HL-60/S4 treated with retinoic acid at 250 ng/mL for 4 days and 3 days (cell line): ENCODE data around the gene KSR2.

Experiments used
- in situ Hi-C: fragments of 300-500 bp; cut with MboI; formaldehyde crosslinking; loops from 2 replicates; pipeline ENCODE4 v1.7.0; 2022; ENCODE audit warnings: low sequenced_read_pairs

Gene KSR2

DNA sequence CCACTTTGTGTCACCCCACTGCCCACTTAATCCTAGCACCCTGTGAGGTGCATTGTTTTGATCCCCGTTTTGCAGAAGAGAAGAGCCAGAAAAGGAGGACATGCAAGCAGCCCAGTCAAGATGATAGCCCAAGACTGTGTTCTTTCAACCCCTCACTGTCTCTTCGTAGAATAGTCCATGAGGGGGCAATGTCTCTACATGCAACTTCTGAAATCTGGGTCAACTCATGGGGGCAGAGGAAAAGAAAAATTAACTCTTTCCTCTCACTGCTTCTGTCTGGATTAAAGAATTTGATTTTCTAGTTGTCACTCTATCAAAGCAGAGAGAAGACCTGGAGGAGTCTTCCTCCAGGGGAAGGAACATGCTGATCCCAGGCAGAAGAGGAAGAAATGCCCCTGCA is 377.8 kb downstream of the KSR2 start:
- in situ Hi-C loops = no loop called here

DNA sequence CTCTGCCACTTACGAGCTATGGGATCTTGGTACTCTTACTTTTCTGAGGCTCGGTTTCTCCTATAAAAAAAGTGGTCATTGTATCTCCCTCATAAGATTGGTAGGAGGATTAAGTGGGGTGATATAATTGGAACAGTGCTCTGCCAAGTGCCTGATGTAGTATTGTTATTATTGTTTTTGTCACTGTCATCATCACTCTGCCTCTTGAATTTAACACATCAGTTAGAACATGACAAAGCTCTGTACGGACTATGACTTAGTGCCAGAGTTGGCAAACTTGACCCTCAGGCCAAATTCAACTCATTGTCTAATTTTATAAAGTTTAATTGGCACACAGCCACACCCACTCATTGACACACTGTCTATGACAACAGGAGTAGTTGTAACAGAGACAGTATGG is 378.4 kb downstream of the KSR2 start:
- in situ Hi-C loops = no loop called here

DNA sequence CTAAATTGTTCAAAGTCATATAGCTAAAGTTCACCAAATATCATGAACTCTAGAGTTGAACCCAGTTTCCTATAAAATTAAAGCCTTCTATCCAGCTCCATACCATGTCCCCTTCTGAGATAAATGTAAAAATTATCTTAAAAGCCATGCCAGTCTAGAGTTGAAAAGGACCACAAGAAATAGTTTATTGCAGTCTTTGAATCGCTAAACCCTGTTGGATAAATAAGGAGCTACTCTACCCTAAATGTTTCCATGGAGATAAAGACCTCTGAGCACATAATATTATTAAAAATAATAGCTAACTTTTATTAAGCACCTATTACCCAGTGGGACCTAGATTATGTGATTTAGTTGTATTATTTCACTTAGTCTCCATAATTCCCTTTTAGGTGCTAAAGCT is 379.8 kb downstream of the KSR2 start:
- in situ Hi-C loops = no loop called here

DNA sequence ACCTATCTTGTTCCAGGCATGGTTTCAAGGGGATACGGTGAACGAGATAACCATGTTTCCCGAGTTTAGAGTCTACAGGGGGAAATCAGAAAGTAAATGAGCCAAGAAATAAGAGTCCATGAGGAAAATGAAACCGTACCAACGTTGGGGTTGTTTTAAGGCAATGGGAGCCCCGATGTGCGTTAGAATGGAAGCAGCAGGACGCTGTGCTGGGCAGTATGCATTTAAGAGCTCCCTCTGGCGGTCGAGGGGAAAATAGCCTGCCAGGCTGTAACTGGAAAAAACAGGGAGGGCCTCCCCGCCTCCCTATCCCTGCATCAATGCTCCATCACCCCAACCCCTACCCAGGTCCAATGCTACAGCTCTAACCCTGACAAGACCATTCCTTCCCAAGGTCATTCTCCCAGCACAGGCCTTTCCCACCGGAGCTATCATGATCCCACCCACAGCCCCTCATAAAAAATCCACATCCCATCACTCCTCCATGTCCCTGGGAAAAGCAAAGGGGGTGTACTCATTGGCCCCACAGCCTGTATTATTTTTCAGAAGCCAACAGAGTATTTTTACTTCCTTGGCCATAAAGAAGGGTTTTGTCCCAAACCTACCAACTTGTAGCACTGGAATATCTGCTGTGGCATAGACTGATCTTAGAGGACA is 381.0 kb downstream of the KSR2 start:
- in situ Hi-C loops = no loop called here

DNA sequence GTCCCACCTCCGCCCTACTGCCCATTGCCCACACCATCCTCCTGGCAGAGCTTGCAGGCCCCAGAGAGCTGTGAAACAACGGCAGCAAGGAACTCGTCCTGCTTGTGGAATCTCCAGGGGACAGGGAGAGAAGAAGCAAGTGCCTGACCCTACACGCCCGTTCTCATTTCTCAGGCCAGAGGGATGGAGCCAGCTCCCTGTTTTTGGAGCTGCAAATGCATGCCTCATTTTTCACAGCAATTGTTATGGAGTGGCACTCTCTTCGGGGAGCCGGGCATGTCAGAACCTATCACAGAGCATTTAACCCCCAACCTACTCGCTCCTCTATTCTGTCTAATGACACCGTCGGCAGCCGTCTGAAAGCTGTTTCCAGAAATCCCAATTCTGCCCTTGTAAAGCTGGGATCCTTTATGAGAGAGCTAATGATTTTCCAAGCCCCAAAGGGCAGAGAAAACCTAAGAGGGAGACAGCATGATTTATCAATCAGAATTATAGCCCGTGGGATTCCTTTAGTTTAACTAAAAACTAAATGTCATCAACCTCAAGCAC is 385.0 kb downstream of the KSR2 start:
- in situ Hi-C loops = no loop called here

DNA sequence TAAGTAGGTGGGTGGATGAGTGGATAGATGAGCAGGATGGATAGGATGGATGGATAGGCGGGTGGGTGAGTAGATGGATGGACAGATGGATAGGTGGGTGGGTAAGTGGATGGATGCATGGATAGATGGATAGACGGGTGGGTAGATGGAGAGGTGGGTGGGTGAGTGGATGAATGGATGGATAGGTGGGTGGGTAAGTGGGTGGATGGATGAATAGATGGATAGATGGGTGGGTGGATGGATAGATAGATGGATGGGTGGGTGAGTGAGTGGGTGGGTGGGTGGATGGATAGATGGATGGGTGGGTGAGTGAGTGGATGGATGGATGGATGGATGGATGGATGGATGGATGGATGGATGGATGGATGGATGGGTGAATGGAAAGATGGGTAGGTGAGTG is 385.7 kb downstream of the KSR2 start:
- in situ Hi-C loops = no loop called here

DNA sequence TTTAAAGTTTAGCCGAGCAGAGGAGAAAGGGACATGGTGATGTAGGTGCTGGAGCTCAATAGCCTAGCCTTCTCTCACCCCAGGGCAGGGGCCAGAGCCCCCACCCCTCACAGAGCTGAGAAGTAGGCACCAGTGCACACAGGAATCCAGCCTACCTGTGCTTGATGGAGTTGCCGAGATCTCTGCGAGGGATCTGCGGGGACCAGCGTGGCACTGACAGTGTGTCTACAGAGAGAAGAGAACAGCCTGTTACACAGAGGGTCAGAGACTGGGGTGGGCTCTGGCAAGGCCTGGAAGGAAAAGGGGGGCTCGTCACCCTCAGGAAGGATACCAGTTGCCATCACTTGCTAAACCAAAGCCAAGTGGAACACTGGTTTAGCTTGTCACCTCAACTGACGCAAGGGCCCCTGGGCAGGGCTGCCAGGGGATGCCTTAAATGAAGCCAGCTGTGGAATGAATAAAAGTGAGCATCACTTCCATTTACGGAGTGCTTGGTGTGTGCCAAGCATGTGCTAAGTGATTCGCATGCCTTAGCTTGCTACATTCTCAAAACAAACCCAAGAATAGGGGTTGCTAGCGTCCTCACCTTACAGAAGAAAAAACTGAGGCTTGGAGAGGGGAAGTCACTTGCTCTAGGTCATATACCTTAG is 386.5 kb downstream of the KSR2 start:
- in situ Hi-C loops = no loop called here

DNA sequence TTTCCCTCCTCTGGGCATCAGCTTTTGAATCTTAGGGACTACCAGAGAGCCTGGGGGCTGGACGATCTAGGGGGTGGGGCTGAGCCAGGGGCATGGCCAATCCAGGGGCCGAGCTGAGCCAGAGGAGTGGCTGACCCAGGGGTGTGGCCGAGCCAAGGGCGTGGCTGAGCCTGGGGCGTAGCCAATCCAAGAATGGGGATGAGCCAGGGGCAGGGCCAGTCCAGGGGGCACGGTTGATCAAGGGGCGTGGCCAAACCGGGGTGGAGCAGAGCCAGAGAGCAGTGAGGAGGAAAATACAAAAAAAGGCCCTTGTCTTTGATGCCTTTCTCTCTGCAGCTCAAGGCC is 388.1 kb downstream of the KSR2 start:
- in situ Hi-C loops = no loop called here

DNA sequence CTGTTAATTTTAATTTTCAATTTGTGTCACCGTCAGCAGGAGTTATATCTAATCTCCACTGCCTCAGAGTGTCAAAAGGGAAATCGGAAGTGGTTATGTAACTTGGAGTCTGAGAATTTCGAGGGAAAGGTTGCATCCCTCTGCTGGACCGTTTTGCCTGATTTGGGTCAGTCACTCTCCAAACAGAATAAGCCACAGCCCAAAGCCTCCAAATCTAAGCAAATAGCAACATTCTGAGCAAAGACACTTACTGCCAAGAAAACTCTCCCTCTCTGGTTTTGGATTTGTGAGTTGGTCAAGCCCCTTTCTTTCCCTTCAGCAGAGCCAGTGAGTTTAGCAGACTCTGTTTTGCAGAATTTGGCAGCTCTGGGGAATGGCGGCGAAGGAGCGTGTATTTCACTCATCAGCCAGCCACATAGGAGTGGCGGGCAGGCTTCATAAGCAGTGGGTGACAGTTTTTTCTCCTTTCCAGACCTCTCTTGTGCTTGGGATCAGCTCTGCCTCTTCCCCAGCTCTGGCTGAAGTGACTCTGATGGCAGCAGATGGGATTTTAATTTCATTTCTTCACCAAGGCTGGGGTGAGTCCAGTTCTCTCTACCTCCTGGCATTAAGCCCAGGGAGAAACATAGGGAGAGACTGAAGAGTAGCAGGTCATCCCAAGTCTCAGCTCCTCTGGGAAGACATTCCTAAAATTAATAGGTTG is 388.6 kb downstream of the KSR2 start:
- in situ Hi-C loops = no loop called here

DNA sequence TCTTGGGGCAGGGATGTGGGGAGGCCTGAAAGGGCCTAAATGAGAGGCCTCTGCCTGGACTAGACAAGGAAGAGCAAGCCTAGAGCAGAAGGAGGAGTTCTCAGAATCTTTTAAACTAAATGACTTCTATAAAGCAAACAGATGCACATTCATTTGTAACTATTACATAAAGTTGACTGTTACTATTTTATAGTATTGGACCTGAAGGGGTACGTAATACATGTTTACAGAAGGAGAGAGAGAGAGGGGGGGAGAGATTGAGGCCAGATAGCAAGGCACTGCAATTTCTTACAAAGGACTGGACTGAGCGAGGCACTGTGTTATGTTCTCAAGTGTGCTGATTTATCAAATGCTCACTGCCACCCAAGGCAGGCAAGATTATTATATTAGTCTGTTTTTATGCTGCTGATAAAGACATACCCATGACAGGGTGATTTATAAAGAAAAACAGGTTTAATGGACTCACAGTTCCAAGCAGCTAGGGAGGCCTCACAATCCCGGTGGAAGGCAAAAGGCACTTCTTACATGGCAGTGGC is 391.6 kb downstream of the KSR2 start:
- in situ Hi-C loops = no loop called here

DNA sequence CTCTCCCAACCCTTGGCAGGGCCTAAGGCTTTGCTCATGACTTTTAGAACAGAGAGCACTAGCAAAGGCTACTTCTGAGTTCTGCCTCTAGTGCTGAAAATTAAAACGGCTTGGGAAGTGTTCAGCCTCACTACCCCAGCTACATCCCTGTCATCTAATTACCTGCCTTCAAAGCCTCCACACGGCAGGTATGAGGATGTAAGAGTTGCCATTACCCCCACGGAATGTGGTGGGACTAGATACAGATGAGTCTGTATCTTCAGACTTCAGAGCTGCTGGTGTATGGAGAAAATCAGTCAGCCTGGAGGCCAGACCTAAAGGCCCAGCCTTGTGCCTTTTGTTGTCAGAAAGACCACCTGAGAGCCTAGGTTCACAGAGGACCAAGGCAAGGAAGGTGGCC is 392.7 kb downstream of the KSR2 start:
- in situ Hi-C loops = no loop called here

DNA sequence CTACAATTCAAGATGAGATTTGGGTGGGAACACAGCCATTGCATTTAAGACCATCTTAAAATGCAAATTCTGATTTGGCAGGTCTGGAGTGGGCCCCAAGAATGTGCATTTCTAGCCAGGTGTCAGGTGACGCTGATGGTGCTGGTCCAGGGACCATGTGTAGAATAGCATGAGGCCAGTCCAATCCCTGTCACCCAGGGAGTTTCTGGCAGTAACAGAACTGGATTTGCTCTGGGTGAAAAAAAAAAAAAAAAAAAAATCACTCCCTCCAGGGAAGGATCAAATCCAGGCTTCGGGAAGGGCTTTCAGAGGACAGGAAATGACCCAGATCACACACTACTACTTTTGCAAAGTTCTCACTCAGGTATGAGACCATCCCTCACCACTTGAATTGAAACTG is 394.1 kb downstream of the KSR2 start:
- in situ Hi-C loops = no loop called here

DNA sequence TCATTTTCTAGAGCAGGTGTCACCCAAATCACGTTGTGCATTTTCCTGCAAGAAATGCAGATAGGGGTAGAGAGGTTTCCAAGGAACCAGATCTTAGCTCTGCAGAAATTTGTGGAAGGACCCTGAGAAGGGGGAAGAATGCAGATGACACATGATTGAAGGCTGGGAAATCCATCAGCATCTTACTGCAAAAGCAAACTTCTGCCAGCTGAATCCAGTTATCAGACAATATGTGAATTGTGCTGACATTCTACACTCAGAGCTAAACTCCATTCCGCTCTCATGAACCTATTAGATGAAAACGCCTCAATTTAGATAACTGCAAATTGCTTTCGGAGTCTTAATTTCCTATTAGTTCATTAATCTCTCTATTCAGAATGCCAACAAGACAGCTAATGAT is 396.0 kb downstream of the KSR2 start:
- in situ Hi-C loops = no loop called here

DNA sequence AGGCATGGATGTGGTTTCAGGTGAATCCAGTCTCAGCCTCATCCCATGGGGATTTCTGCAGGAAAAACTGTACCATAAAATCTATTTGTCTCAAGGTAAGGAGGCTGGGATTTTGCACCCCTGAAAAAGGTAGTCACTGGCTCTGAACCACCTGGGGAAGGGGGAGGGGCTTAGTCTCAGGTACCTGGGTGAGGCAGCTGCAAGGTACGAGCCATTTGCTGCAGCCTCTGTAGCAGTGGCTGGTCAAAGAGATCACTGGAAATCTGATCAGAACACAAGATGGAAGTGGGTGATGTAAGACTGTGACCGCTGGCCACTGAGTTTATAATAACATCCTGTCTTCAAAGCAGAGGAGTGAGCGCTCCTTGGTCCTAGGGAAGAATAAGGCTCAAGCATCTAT is 397.5 kb downstream of the KSR2 start:
- in situ Hi-C loops = no loop called here

DNA sequence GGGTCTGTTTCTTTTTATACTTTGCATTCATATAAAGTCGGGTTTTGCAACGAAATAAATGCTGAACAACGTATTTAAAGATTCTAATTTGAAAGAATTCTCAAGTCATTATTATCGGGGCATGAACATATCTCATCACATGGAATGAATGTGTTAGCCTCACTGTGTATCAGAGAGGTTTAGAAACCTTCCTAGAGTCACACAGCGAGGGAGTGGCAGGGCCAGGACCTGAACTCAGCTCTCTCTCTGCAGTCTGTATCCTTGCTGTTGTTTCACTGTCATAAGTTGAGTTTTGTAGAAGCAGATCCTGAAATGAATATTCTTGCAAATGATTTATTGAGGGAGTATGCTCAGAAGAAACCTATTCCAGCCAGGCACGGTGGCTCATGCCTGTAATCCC is 398.2 kb downstream of the KSR2 start:
- in situ Hi-C loops = no loop called here

DNA sequence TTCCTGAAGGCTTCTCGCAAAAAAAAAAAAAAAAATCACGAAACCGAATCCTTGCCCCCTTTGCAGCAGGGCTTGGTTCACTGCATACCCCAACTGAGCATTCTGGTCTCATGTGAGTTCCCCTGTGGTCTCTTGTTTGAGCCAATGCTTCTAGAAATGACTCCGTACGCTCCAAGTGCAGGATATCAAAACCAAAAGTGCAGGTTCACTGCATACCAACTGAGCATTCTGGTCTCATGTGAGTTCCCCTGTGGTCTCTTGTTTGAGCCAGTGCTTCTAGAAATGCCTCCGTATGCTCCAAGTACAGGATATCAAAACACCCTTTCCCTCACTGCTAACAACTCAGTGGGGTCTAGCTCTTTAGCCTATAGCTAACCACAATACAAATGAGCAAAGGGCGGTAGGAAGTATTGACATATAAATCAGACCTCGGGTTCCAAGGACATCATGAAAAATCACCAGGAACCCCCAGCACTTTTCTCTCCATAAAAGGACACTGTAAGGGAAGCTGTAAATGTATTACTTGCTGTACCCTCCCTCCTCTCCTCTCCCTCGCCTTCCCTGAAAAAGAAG is 401.1 kb downstream of the KSR2 start:
- in situ Hi-C loops = no loop called here

DNA sequence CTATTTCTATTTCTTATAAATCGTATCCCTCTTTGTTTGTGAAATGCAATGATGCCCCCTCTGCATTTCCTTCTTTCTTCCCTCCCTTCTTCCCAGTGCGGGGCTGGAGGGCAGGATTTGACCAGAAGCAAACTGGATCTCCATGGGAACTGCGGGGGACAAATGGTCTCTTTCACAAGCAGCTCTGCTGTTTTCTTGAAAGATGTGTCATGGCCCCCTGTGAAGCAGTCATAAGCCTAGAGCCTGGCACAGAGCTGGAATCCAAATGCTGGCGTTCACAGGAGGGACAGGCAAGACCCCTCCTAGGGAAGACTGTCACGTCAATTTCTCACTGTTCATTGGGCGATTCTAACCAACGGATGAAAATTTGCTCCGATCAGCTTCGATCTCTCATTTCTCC is 403.9 kb downstream of the KSR2 start:
- in situ Hi-C loops = no loop called here

DNA sequence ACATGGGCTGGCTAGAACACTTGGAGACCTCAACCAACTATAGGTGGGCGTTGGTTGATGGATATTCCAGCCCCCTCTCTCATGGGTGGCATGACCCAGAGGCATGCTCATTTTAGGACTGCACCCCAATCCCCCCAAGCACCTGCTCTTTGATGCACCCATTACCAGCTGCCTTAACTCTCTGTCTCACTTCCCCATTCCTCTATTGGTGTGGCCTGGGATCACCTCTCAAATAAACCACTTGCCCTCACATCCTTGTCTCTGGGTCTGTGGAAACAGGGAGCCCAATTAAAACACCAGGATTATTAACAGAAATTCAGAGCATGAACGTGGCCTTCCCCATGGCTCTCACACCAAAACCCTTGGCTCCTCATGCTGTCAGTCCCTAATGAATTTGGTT is 405.1 kb downstream of the KSR2 start:
- in situ Hi-C loops = no loop called here

DNA sequence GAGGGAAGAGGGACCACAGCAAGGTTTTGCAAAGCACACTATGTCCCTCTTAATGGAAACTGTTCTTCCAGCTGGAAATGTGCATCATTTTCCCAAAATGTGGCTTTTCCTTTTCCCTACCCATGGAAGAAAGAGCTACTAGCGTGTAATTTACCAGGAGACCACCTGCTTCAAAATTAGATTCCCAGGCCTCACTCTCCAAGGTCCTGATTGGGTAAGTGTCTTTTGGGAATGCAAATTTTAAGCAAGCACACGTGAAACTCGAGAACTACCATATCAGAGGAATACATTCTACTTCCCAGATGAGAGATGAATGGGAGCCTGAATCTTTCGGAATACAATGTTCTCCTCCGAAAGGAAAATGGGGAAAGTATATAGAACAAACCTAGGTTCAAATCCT is 405.8 kb downstream of the KSR2 start:
- in situ Hi-C loops = no loop called here

DNA sequence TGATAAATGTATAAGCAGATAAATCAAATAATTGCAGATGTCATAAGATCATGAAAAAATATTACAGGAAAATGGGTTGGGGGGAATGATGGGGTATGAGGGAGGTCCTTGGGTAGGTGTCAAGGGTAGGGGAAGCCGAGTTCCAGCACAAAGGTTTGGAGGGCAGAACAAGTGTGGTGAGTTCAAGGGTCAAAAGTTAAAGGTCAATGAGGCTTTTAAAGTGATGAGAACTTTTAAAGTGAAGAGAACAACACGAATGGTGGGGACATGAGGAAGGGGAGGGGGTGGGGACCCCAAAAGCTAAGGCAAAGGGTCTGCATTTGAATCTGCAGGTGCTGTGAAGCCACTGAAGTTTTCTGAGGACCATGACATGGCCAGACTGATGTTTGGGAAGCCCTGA is 406.8 kb downstream of the KSR2 start:
- in situ Hi-C loops = no loop called here

DNA sequence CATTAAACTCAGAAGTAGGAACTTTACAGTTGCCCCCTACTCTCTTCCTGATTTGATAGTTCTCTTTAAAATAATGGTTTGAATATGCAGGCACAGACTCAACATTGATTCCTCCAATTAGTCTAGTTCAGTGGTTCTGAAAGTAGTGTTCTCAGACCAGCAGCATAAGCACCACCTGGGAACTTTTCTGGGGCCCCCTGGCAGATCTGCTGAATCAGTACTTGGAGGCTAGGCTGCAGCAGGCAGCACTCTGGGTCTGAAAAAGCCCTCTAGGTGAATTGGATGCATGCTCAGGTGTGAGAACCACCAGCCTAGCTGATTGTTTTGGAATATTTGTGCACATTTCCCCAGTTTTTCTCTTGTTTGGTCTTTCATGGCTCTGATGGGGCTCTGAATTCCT is 408.8 kb downstream of the KSR2 start:
- in situ Hi-C loops = no loop called here

DNA sequence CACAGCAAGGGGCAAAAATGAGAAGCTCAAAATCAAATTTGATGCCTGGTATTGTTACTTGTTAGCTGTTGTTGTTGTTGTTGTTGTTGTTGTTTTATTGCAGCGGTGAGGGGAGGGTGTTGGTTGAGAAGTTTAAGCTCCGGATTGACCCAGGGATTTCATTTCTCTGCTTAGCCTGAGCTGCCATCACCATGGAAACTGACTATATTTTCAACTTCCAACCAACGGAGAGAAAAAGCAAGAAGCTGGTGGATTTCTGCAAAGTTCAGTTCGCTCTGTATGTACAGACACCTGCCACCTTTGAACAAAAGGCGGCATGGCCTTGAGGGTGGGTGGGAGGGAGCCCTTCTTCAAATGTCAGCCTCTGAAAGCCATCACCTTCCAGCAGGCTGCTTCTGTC is 412.9 kb downstream of the KSR2 start:
- in situ Hi-C loops = no loop called here
